PC-3 (cell line): Measurements from ENCODE around the gene SNCA. TPM values are rescaled to one million over a fixed set of nuclear protein-coding genes. Genes with fewer than 3 reads are reported as not detected.

ENCODE experiments used
- ATAC-seq: fragments of 200-7000 bp; cut with Tn5 transposase; 2 replicates; pipeline ENCODE4 v1.9.1; 2020; ENCODE audit warnings: mild to moderate bottlenecking, moderate library complexity
- BruUV-seq: library from RNA; stranded (reverse); fragments of 400-500 nt; replicated peaks from 2 replicates; lab custom pipeline; 2021; lab: Mats Ljungman, UMichigan
- CTCF ChIA-PET: fragments of 300-600 bp; sonication (Branson Sonifier 250); formaldehyde crosslinking; loops from one replicate; lab custom pipeline; 2022; ENCODE audit warnings: antibody characterized with exemption; lab: Charles Lee
- POLR2A ChIA-PET: fragments of 300-600 bp; sonication (Branson Sonifier 250); formaldehyde crosslinking; loops from one replicate; lab custom pipeline; 2022; ENCODE audit warnings: antibody characterized with exemption; ENCODE audit not compliant: unreplicated experiment; lab: Charles Lee
- DNase-seq: peaks from one replicate; pipeline ENCODE4 v3.0.0-alpha.2; 2015
- H2AFZ ChIP-seq: fragments of 300-600 bp; sonication (generic); 2 replicates; pipeline ENCODE4 v1.6.0; 2016; ENCODE audit warnings: antibody characterized with exemption, low read length
- H3F3A ChIP-seq: fragments of 300-600 bp; sonication (generic); one replicate; pipeline ENCODE4 v1.6.0; 2017; ENCODE audit warnings: antibody characterized with exemption, low read length, control low read depth, mild to moderate bottlenecking; ENCODE audit not compliant: unreplicated experiment
- H3K27ac ChIP-seq: fragments of 300-600 bp; sonication (generic); 2 replicates; pipeline ENCODE4 v1.5.1; 2016; ENCODE audit warnings: mild to moderate bottlenecking, low read length
- H3K27me3 ChIP-seq: fragments of 300-600 bp; sonication (generic); 2 replicates; pipeline ENCODE4 v1.6.1; 2016; ENCODE audit warnings: low read length, mixed read lengths
- H3K36me3 ChIP-seq: fragments of 300-600 bp; sonication (generic); 2 replicates; pipeline ENCODE4 v1.6.1; 2016; ENCODE audit warnings: low read depth, mixed run types, low read length, mixed read lengths
- H3K4me1 ChIP-seq: fragments of 300-600 bp; sonication (generic); 2 replicates; pipeline ENCODE4 v1.5.1; 2016; ENCODE audit warnings: low read length; ENCODE audit not compliant: insufficient read depth
- H3K4me2 ChIP-seq: fragments of 300-600 bp; sonication (generic); 2 replicates; pipeline ENCODE4 v1.6.0; 2016; ENCODE audit warnings: low read length
- H3K4me3 ChIP-seq: fragments of 300-600 bp; sonication (generic); 2 replicates; pipeline ENCODE4 v1.5.1; 2016; ENCODE audit warnings: mild to moderate bottlenecking, low read length, mixed read lengths
- H3K79me2 ChIP-seq: fragments of 300-600 bp; sonication (generic); 2 replicates; pipeline ENCODE4 v1.6.1; 2017; ENCODE audit warnings: low read length, mixed read lengths
- H3K9ac ChIP-seq: fragments of 300-600 bp; sonication (generic); 2 replicates; pipeline ENCODE4 v1.6.0; 2016; ENCODE audit warnings: mild to moderate bottlenecking, low read length
- H3K9me2 ChIP-seq: fragments of 300-600 bp; sonication (generic); replicated peaks from 2 replicates; pipeline ENCODE4 v1.6.1; 2016; ENCODE audit warnings: mixed run types, low read length, mixed read lengths
- H3K9me3 ChIP-seq: fragments of 300-600 bp; sonication (generic); 2 replicates; pipeline ENCODE4 v1.6.1; 2016; ENCODE audit warnings: low read length, mixed read lengths
- H4K20me1 ChIP-seq: fragments of 300-600 bp; sonication (generic); 2 replicates; pipeline ENCODE4 v1.6.1; 2016; ENCODE audit warnings: low read length, mixed read lengths
- EZH2 ChIP-seq: fragments of 300-600 bp; sonication (generic); IDR thresholded peaks from one replicate; pipeline ENCODE4 v1.6.1; 2017; ENCODE audit warnings: antibody characterized with exemption, mild to moderate bottlenecking, low read length; ENCODE audit not compliant: unreplicated experiment
- EZH2phosphoT487 ChIP-seq: fragments of 300-600 bp; sonication (generic); IDR thresholded peaks from 2 replicates; pipeline ENCODE4 v1.6.1; 2018; ENCODE audit warnings: mild to moderate bottlenecking, antibody characterized with exemption, low read length, borderline replicate concordance
- intact Hi-C: fragments of 100-400 bp; cut with micrococcal nuclease; formaldehyde crosslinking; loops from 2 replicates; pipeline ENCODE4 v1.9.0; 2023
- total RNA-seq: library from RNA; depleted of rRNA; stranded (reverse); fragments of >200 nt; gene quantifications from 2 replicates; pipeline ENCODE4 v1.2.3, GENCODE V29; 2014
- TF ChIP-seq, protein P1 (sequence below): fragments of 300-600 bp; sonication (generic); conservative IDR thresholded peaks from 2 replicates; pipeline ENCODE4 v1.5.1; 2017; ENCODE audit warnings: antibody characterized with exemption, low read depth, mild to moderate bottlenecking, low read length

SNCA gene
- total RNA-seq, 1 experiment from 2014 or later, result 1.2 TPM

DNA sequence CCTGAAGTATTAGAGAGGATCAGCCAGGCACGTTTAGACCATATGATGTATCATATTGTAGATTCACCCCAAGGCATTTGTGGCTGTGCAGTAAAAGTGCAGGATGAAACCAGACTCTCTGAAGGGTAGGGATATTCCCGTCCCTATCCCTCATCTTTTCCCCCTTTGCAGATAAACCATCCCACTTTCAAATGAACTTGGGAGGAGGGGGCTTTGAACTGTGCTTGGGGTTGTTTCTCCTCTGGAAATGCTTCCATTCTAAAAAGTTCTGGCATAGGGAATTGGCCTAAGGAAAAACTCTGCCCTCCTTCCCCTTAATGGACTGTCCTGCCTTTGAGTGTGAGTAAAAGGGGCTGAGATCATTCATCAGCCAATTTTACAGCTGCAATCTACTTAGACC, 23.8 kb downstream of the SNCA start:
- intact Hi-C loops, result no loop called here
- POLR2A ChIA-PET, result no interaction called here
- BruUV-seq, result no TSS peak

DNA sequence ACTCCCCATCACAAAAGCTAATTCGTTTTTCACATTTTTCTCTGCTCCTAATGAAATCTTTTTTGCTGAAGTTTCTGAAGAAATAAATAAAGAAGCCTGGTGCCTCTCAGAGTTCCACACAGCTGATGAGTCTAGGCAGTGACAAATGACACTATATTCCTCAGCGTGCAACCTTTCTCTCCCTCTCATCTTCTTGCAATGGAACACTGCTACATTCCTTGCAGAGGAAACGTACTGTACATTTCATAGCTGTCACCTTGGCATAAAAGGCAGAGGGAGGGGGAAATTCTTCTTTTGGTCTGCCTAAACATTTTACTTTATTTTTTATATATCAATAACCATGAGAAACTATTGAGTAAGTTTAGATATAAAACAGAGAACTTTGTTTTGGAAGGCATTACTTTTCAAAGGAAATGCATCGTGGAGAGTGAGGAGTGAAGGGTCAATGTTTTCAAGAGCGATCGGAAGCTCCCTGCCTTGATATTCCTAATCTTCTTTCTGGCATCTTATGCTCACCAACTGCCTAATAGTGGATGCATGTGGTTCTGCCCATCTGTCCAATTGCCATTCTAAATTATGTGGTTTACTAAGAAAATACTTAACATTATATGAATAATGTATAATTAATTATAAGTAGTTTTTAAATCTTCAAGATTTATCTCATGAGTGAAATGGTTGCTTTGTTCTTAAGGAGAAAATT, 29.4 kb downstream of the SNCA start:
- Histone ChIP-seq H3K36me3 (no peaks in the 10 kb centered on the region), H3K27ac (no peak overlapping the region), H3F3A (no peaks in the 10 kb centered on the region), H3K79me2 (no peaks in the 10 kb centered on the region), H3K9me3 (no peaks in the 10 kb centered on the region), H3K4me2 (no peak overlapping the region), H3K4me3 (no peak overlapping the region), H3K27me3 (no peaks in the 10 kb centered on the region), H3K9ac (no peak overlapping the region), H2AFZ (no peak overlapping the region), H4K20me1 (no peaks in the 10 kb centered on the region), H3K9me2 (no peaks in the 10 kb centered on the region), H3K4me1 (no peaks in the 10 kb centered on the region)
- no peak for ATAC-seq
- ChIA-PET POLR2A (no interaction called here), CTCF (no interaction called here)
- no TSS peak for BruUV-seq
- no peak for TF ChIP-seq EZH2phosphoT487
- TF ChIP-seq, protein P1, sequence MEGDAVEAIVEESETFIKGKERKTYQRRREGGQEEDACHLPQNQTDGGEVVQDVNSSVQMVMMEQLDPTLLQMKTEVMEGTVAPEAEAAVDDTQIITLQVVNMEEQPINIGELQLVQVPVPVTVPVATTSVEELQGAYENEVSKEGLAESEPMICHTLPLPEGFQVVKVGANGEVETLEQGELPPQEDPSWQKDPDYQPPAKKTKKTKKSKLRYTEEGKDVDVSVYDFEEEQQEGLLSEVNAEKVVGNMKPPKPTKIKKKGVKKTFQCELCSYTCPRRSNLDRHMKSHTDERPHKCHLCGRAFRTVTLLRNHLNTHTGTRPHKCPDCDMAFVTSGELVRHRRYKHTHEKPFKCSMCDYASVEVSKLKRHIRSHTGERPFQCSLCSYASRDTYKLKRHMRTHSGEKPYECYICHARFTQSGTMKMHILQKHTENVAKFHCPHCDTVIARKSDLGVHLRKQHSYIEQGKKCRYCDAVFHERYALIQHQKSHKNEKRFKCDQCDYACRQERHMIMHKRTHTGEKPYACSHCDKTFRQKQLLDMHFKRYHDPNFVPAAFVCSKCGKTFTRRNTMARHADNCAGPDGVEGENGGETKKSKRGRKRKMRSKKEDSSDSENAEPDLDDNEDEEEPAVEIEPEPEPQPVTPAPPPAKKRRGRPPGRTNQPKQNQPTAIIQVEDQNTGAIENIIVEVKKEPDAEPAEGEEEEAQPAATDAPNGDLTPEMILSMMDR, result no peak
- TF ChIP-seq EZH2, result no peak
- DNase-seq, result no peak
- intact Hi-C loops, result no loop called here

More for the DNA sequence above, 23.8 kb downstream of the SNCA start:
- H3K27me3 ChIP-seq, result peaks cover 5% of the 10 kb centered on the region; the same call in 1 of the 2 replicates
- TF ChIP-seq, protein P1, result no peak
- ATAC-seq (no peak), DNase-seq (no peak)
- no peak overlapping the region for H3K4me3 ChIP-seq
- no peak overlapping the region for H3K27ac ChIP-seq
- no peaks in the 10 kb centered on the region for H3K9me3 ChIP-seq
- no peaks in the 10 kb centered on the region for H3K79me2 ChIP-seq
- no peak overlapping the region for H2AFZ ChIP-seq
- H3K36me3 ChIP-seq, result no peaks in the 10 kb centered on the region
- H3K4me2 ChIP-seq, result no peak overlapping the region
- no peaks in the 10 kb centered on the region for H4K20me1 ChIP-seq
- no peak overlapping the region for H3K9ac ChIP-seq
- CTCF ChIA-PET, result no interaction called here
- H3F3A ChIP-seq, result no peaks in the 10 kb centered on the region
- H3K4me1 ChIP-seq, result no peaks in the 10 kb centered on the region
- H3K9me2 ChIP-seq, result no peaks in the 10 kb centered on the region

DNA sequence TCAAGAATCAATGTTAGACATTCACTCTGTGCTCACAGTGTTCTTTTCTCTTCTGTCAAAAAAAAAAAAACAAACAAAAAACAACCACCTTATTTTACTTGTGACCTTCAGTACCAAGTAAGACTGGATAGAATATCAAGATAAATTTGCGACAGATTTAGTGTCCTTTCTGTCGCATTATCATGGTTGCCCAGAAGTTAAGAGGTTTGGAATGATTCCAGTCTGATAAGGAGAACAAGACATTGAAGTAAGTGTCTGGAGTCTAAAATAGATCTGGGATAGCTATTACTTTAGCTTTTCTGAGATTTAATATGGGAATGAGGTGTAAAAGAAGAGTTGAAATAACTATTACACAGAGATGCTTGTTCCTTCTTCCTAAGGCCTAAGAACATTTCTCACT, 31.7 kb downstream of the SNCA start:
- CTCF ChIA-PET, result no interaction called here
- intact Hi-C loops, result no loop called here
- TF ChIP-seq EZH2phosphoT487 (no peak), EZH2 (no peak)

More for the DNA sequence above, 31.7 kb downstream of the SNCA start:
- Histone ChIP-seq H3K4me3 (no peak overlapping the region), H3K4me2 (no peak overlapping the region), H3K36me3 (no peaks in the 10 kb centered on the region), H3K9me2 (no peaks in the 10 kb centered on the region), H3K9ac (no peak overlapping the region), H3K9me3 (no peaks in the 10 kb centered on the region), H3K79me2 (no peaks in the 10 kb centered on the region), H2AFZ (no peak overlapping the region), H4K20me1 (no peaks in the 10 kb centered on the region), H3K27me3 (no peaks in the 10 kb centered on the region), H3K4me1 (peaks cover 15% of the 10 kb centered on the region), H3F3A (no peaks in the 10 kb centered on the region), H3K27ac (no peak overlapping the region)
- no peak for DNase-seq
- POLR2A ChIA-PET, result no interaction called here
- ATAC-seq, result no peak
- no TSS peak for BruUV-seq
